IPS-18c (cell line): ENCODE data around the gene ARFGAP3.

Source experiments
- H3K4me3 ChIP-seq: 2 replicates; pipeline ENCODE4 v1.7.0; 2013; ENCODE audit warnings: low read depth, mild to moderate bottlenecking, low read length, moderate library complexity; ENCODE audit not compliant: insufficient read depth
- H3K9me3 ChIP-seq: one replicate; pipeline ENCODE4 v1.6.1; 2013; ENCODE audit warnings: mild to moderate bottlenecking, low read length, moderate library complexity; ENCODE audit not compliant: control insufficient read depth, insufficient read depth

ARFGAP3 gene

DNA sequence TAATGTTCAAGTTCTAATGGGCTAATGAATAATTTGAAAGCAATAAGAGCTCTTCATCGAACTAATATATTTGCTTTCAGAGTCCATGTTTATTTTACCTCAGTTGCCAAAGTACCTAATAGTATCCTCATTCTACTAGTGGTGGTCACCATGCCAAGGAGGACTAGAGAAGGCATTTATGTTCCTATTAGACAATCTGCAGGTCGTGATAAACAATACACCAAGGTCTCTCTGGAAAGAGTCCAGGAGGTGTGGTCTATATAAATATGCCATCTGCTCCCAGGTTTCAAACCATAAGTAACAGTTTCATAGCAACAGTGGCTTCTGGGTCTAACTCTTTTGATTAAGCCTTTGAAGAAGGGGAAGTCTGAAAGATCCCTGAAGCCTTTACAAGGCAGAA is 42.9 kb downstream of the ARFGAP3 start:
- Histone ChIP-seq H3K9me3 (no peaks in the 10 kb centered on the region), H3K4me3 (no peak overlapping the region)

DNA sequence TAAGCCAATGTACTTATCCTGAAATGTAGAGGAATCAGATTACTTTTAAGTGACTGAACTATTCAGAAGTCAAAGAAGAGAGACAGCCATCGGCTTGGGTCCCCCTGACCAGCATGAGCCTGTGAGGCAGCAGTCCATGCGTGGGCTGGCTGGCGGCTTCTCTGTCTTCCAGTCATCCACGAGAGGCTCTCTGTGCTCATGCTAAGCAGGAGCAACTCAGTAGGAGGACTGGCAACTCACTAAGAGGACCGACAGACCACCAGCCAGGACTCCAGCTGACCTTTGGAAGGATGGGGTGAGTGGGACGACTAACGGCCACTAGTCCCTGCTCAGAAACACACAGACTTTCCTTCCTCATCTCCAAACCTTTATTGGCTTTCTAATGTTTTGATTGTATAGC is 43.6 kb downstream of the ARFGAP3 start:
- Histone ChIP-seq H3K4me3 (no peak overlapping the region), H3K9me3 (no peaks in the 10 kb centered on the region)

DNA sequence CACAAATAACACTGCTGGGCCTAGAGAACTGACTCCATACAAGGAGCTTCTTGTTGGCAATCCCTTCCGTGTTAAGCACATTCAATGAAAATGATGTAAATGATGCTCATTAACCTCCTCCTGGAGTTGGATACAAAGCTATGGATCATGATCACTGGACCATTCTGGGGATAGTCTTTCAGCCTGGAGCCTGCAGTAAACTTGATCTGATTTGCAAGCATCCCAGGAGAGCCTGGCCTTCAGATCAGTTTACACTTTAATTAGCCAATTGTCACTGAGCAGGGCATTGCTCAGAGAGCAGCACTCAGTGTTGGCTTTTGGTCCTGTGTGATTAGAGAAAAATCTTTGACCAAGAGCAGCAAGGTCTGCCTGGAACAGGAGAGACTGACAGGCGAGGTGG is 45.6 kb downstream of the ARFGAP3 start:
- Histone ChIP-seq H3K4me3 (no peak overlapping the region), H3K9me3 (no peaks in the 10 kb centered on the region)

DNA sequence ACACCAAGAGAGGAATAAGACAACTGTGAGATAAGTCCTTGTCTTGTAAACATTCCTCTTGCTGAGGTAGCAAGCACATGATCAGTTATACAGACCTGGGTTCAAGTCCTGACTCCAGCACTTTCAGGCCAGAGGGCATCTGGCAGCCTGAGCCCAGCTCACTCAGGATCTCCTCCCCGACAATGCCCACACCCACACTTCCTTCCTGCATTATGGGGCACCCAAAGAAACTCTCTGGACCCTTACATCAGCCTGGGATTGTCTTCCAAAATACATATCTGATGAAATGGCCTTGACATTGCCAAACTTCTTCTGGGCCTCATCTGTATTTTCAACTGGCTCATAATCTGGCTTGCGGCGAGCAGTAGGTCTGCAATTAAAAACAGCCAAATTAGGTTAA is 48.6 kb downstream of the ARFGAP3 start:
- Histone ChIP-seq H3K9me3 (no peaks in the 10 kb centered on the region), H3K4me3 (no peak overlapping the region)

DNA sequence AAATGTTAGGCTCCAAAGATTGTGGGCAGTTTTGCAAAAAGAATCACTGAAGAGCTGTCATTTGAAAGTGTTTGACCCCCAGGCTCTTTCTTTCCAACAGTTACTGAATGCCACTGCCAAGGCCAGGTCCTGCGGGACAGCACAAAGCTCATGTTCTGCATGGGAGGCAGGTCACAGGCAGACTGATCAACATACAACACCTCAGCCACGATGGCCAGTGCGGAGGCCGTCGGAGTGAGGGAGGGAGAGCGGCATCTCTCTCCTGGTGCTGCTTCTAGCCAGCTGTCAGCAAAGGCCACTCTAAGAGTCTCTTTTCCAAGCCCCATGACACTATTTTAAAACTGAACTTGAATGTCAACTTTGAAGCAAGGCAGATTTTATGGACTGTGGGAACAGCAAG is 49.9 kb downstream of the ARFGAP3 start:
- H3K9me3 ChIP-seq, result no peaks in the 10 kb centered on the region
- no peak overlapping the region for H3K4me3 ChIP-seq

DNA sequence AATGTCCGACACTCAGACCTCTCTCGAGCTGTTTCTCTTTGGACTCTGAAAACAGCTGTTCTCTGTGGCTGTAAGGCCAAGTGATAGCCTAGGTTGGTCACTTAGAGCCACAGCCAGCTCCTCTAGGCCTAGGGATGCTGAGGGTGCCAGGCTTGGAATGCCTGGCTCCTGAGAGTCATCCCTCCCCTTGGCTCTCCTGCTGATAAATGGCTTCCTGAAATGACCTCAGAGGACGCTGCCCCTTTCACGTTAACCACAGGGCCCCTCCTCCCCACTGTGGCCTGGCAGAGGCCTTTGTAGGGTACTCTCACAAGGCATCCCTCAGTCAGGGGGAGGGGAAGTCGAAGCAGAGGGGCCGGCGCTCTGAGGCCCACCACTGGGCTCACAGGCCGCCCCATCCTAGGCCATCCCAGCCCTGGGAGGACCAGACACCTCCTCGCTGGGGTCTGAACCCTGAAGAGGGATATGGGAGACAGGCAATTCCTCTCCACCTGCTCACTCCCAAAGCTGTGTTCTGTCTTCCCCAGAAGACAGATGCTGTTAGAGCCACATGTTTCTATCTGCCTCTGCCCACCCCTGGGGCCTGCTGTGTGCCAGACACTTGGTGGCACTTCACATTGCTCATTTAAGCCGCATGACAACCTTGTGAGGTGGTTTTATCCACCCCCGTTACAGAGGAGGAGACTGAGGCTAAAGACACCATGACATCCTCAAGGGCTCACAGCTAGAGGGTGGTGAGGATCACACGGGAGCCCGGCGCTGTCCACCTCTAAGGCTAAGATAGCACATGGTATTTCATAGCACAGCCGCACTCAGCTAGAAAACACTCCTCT is 50.9 kb downstream of the ARFGAP3 start:
- Histone ChIP-seq H3K9me3 (no peaks in the 10 kb centered on the region), H3K4me3 (no peak overlapping the region)

DNA sequence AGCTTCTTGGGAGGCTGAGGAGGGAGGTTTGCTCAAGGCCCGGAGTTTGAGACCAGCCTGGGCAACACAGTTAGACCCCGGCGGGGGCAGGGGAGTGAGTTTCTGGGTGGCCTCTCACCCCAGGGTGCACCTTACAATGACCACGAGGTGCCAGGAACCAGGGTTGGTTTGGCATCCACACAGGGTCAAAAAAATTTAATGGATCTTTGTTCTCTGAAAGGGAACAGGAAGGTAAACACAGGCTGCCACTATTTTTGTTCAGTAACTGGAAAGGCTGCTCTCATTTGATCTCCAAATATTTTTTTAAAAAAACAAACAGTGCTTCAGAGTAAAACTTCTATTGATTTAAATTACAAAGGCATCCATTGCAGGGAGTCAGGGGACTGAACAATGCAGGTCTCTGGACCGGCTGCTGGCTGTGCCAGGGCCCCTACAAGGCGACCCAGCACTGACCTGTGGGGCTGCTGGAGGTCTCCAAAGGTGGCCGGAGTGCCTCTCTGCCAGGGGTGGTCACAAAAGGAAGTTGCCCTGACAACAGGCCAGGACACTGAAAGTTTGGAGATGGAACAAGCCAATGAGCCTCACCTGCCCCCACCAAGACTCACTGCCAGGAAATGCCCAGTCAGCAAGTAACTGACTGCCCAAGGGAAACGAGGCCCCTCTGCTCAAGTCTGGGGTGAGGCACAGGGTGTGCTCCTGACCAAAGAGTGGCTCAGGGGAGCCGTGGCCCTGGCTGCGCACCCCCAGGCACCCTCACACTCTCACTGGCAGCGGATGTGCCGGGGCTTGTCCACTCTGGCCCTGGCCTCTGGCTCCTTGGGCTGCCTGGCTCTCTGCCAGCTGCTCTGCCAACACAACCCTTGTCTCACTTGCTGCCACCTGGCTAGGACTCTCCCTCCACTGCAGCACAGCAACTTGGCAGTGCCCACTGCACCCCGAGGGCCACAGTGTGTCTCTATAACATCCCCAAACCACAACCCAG is 51.8 kb downstream of the ARFGAP3 start:
- H3K9me3 ChIP-seq, result no peaks in the 10 kb centered on the region
- no peak overlapping the region for H3K4me3 ChIP-seq

DNA sequence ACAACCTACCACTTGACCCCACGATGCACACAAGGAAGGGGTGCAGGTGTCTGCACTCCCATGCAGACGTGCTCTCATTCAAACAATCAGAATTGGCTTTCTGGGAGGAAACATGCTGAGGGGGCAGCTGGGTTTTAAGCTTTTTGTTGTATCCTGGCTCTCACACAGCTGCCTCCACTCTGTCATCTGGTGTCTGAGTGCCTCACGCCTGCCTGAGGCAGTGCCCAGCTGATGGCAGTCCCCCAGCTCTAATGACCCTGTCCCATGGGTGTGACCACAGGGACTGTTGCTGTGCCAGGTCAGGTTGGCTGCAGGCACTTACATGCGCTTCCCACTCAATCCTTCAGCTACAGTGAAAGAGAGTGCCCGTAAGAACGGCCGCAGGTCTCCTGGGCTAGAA is 53.7 kb downstream of the ARFGAP3 start:
- H3K4me3 ChIP-seq, result no peak overlapping the region
- no peaks in the 10 kb centered on the region for H3K9me3 ChIP-seq

DNA sequence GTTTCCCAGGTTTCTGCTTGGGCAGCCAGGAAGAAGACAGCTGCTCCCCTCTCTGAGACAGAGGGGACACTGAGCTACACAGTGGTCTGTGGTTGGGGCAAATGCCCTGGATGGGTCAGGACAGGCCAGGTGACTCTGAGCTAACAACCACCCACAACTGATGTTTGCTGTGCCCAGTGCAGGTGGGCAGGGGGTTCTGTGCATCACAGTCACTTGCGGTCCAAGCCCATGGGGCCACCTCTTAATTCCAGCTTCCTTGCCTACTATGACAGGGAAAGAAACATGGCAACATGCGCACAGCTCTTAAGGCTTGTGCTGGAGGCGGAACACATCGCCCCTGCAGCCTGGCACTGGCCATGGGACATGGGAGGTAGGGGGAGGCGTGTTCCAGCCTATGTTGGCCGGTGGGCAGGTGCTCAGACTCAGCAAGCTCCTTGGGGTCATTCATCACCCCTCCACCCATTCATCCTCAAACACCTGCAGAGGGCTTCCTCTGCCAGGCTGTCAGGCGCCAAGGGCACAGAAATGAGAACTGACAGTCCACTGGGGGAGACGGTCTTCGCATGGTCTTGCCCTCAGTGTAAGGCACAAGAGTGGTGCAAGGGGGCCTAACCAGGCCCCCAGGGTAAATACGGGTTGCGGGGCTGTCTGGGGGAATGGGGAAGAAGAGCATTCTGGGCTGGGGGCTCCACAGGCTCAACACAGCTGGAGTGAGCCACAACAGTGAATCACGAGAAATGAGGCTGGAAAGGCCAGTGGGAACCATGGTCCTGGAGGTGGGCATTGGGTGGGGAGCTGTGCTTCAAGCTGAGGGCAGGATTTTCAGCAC is 55.6 kb downstream of the ARFGAP3 start:
- Histone ChIP-seq H3K4me3 (no peak overlapping the region), H3K9me3 (no peaks in the 10 kb centered on the region)

DNA sequence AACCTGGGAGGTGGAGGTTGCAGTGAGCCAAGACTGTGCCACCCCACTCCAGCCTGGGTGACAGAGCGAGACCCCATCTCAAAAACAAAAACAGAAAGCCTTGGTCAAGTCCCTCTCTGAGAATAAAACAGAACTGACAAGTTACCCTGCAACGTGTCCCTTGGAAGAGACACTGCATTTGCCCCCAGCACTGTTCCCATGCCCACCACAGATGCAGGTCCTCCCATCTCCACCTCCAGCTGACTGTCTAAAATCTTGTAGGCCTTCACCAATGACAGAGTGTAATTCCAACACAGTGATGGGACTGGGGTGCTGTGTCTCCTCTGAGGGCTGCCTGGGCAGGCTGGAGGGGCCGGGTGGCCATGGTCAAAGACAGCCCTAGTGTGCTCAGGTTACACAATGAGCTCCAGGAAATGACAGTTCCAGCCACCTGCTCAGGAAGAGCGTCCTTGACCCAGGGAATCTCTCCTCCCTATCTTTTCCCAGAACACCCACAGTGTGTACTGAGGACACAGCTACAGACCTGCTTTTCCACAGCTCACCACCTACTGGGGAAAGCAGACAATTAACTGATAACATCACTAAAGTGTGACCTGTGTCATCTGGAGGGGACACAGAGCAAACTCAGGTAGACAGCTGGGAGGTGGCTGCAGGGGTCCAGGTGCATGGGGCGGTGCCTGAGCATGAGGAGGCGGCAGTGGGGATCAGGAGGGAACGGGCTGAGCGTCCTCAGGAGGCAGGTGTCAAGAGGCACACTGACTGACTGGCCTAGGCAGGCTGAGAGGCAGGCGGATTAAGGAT is 56.4 kb downstream of the ARFGAP3 start:
- Histone ChIP-seq H3K9me3 (no peaks in the 10 kb centered on the region), H3K4me3 (no peak overlapping the region)

DNA sequence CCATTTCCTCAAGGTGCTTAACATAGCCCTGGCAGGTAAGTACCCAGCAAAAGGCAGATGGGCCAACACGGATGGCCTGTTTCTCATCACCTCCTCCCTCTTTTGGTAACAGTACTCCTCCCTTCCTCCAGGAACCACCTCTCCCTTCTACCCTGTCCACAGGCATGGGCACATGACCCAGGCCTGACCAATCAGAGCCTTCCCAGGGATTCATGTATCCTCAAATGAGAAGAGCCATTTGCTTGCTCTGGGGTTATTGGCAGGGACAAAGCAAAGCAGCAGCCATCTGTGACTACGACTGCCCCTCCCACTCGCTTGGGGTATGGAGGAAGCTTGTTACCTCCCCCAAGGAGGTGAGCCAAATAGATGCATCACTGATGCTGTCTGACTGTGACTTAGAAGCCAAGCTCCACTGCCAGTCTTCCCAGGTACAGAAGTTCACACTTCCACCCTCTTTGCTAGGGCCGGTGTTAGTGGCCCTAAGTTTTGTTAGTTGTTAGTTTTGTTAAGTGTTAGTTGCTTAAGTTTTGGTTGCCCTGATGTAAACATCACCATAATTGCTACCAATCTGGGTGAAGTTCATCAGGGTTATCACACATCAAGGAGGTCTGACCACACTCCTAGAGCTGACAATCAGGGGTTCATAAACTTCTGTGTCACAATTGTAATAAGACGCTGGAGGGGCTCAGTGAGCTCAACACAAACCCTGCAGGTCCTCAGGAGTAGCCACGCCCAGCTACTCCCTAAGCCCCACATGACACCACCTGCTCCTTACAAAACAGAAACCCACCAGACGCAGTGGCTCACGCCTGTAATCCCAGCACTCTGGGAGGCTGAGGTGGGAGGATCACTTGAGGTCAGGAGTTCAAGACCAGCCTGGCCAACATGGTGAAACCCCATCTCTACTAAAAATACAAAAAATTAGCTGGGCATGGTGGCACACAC is 57.3 kb downstream of the ARFGAP3 start:
- H3K9me3 ChIP-seq, result peaks cover 2% of the 10 kb centered on the region
- H3K4me3 ChIP-seq, result no peak overlapping the region

DNA sequence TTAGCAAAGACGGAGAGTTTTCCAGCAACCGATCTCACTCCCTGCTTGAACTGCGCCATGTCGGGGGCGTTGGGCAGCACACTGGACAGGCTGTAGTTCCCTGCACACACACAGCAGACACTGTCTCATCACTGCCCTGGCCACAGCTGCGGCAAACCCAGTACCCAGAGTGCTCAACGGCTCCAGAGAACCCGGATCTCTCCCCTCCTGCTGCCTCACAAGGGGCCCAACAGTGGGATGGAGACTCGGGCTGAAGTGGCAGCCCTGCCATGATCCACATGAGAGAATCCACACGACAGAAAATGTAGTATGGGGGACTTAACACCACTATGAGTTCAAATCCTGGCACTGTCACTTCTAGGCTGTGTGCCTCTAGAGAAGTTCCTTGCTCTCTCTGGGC is 58.0 kb downstream of the ARFGAP3 start:
- H3K4me3 ChIP-seq, result no peak overlapping the region

DNA sequence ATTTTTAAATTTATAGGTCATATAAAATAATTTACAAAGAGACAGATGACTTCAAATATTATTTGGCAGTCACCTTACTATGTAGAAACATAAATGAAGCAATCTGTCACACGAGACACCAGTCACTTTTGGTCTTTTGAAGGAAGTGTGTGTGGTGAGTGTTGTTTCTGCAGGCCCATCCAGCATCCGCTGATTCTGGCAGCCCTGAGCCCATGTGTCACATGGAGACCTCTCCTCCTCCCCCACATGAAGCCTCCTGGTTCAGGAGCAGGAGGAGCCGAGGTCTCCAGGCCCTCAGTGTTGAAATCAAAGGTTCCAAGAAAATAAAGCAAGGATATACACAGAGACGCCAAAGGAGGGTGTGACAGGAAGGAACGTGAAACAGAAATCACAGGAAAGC is 60.1 kb downstream of the ARFGAP3 start:
- H3K4me3 ChIP-seq, result no peak overlapping the region

More for the DNA sequence above, 58.0 kb downstream of the ARFGAP3 start:
- H3K9me3 ChIP-seq, result peaks cover 2% of the 10 kb centered on the region

DNA sequence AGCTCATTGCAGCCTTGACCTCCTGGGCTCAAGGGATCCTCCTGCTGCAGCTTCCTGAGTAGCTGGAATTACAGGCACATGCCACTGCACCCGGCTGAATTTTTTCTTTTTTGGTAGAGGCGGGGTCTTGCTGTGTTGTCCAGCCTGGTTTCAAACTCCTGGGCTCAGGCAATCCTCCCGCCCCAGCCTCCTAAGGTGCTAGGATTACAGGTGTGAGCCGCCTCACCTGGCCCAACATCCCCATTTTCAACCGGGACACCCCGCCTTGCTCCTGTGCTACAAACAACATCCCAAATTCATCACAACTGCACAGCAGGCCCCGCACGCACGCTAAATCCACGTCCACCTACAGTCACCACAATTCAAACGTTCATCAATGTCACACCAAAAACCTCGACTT is 61.0 kb downstream of the ARFGAP3 start:
- peaks cover 2% of the 10 kb centered on the region for H3K9me3 ChIP-seq
- H3K4me3 ChIP-seq, result no peak overlapping the region

More for the DNA sequence above, 60.1 kb downstream of the ARFGAP3 start:
- peaks cover 2% of the 10 kb centered on the region for H3K9me3 ChIP-seq

DNA sequence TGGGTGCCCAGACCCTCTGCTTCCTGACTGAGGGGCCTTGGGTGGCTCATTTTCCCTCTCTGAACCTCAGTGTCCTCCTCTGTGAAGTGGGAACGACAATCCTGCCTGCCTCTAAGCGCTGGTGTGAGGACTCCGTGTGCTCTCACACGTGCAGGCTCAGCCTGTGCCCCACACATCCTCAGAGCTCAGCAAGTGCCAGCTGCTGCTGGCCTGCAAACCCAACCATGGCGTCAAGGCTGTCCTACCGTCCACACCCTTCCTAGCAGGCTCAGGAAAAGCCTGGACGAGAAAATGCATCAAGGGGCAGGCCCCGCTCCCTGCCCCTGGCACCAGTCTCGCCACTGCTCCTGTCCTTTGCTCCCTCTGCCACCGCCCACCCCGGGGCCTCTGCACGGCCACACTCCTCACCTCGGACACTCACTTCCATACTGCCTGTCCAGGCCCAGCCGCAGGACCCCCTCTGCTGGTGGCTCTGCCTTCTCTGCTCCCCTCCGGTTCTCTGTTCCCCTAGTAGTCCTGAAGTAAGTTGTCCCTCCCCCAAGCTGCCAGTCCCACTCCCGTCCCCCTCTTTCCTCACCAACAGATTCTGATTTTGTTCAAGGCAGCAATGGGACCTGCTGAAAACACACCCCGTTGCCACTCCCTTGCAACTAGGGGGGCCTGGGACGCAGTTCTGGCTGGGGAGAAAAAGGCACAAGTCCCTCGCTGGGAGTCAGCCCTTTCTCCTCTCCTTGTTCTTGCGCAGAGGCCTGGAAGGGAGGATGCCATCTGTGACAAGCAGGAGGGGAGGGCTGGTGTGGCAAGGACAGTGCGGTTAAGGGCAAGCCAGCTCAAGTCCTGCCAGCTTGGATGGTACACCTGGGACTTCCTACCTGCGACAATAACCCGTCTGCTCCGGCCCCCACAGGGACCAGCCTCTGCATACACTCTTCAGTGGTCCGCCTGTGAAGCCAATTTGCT is 62.2 kb downstream of the ARFGAP3 start:
- Histone ChIP-seq H3K9me3 (peaks cover 2% of the 10 kb centered on the region), H3K4me3 (no peak overlapping the region)
